Measurements from ENCODE around the gene LYPD5. TPM values are rescaled to one million over a fixed set of nuclear protein-coding genes. Genes with fewer than 3 reads are reported as not detected.
"Not testable (repeated sequence)": the region's sequence is repeated elsewhere in the genome, so short reads cannot be mapped to it uniquely, and the experiment has no call there.

Gene LYPD5
- total and polyA plus RNA-seq, 3 donors from 2014 or later, result 4.9 to 14.7 (median 12.6) TPM

GRCh38 chr19:43806848-43807247 is 4.6 kb upstream of the LYPD5 start:
- Histone ChIP-seq H3K36me3 (ENCODE audit: low read depth, missing control alignments) (no peaks in the 10 kb centered on the region), H3K9me3 (no peaks in the 10 kb centered on the region), H3K27me3 (no peaks in the 10 kb centered on the region), H3K4me1 (no peaks in the 10 kb centered on the region), H3K27ac (no peak overlapping the region), H3K4me3 (no peak overlapping the region)
- intact Hi-C loops (cut with DNase I; ENCODE audit: low total_unique reads), result no loop called here
- TF ChIP-seq POLR2A (IDR thresholded peaks at IDR 0.05) (no peak), CTCF (IDR thresholded peaks at IDR 0.05) (no peak)
- WGBS, 2 donors, result 68 to 83% methylated on average over 5 of the region's 5 CpGs
- DNase-seq, result no peak

GRCh38 chr19:43806401-43806800 is 4.2 kb upstream of the LYPD5 start:
- H3K27me3 ChIP-seq; H3K27ac ChIP-seq; H3K4me3 ChIP-seq; intact Hi-C loops (cut with DNase I; ENCODE audit: low total_unique reads); H3K9me3 ChIP-seq; H3K36me3 ChIP-seq (ENCODE audit: low read depth, missing control alignments); DNase-seq; H3K4me1 ChIP-seq: not testable (repeated sequence)
- 87 to 92% methylated on average over 7 of the region's 7 CpGs for WGBS, 2 donors

DNA sequence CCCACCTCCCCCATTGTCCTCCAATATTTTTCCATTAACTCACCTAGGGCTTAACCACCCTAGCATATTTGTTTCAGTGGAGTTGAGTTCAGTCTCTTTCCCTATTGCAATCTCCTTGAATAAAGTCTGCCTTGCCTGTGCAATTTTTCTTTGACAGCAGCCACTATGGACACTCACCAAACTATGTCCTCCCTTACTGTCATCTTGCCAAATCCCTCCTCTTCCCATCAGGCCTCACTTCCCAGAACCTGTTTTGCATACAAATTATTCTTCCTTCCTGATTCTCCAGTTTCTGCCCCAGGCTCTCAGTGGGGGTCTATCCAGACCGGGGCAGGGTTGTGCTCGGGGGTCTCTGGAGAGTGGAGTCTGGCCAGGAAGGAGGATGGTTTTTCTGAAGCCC is 2.2 kb upstream of the LYPD5 start:
- TF ChIP-seq CTCF (IDR thresholded peaks at IDR 0.05) (no peak), POLR2A (IDR thresholded peaks at IDR 0.05) (no peak)
- H3K9me3 ChIP-seq, result no peaks in the 10 kb centered on the region
- no peaks in the 10 kb centered on the region for H3K27me3 ChIP-seq
- H3K27ac ChIP-seq, result no peak overlapping the region
- no peak overlapping the region for H3K4me3 ChIP-seq
- DNase-seq, result no peak
- intact Hi-C loops (cut with DNase I; ENCODE audit: low total_unique reads), result no loop called here
- no peaks in the 10 kb centered on the region for H3K4me1 ChIP-seq
- WGBS, 2 donors, result 67 to 91% methylated on average over 2 of the region's 2 CpGs
- H3K36me3 ChIP-seq (ENCODE audit: low read depth, missing control alignments), result no peaks in the 10 kb centered on the region

DNA sequence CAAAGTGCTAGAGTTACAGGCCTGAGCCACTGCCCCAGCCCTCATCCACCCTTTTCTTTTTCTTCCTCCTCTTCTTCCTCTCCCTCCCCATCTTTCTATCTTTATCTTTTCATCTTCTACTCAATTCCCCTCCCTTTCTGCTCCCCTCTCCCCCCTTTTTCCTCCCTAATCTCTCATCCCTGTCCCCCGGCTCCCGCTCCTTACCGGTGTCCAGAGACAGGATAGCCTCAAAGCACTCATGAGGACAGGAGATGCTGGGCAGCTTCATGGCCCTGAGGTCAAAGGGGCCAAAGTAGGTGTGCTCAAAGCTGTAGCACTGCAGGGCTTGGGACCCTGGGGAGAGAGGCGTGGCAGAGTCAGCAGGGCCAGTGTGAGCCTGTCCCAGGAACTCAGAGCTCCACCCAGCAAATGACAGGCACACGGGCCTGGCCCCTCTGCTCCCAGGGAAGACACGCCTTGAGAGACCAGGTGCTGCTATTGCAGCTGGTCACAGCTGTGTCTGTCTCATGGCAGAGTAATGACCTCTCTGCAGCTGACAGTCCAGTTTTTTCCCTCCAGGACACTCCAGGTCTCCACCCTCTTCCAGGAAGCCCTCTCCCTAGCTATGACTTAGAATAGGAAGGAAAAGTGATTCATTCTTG is 2.6 kb downstream of the LYPD5 start:
- Histone ChIP-seq H3K36me3 (ENCODE audit: low read depth, missing control alignments) (no peaks in the 10 kb centered on the region), H3K27me3 (no peaks in the 10 kb centered on the region), H3K4me3 (no peak overlapping the region), H3K4me1 (peaks cover 4% of the 10 kb centered on the region), H3K27ac (no peak overlapping the region), H3K9me3 (no peaks in the 10 kb centered on the region)
- WGBS, 2 donors, result 70 to 72% methylated on average over 4 to 6 of the region's 6 CpGs
- intact Hi-C loops (cut with DNase I; ENCODE audit: low total_unique reads), result no loop called here
- TF ChIP-seq POLR2A (IDR thresholded peaks at IDR 0.05) (no peak), CTCF (IDR thresholded peaks at IDR 0.05) (no peak)
- no peak for DNase-seq

GRCh38 chr19:43798546-43799409 is 3.5 kb downstream of the LYPD5 start:
- Histone ChIP-seq H3K27me3 (no peaks in the 10 kb centered on the region), H3K27ac (no peak overlapping the region)
- 11 to 13% methylated on average over 40 to 69 of the region's 70 CpGs for WGBS, 2 donors

More at GRCh38 chr19:43798546-43799409, 3.5 kb downstream of the LYPD5 start:
- intact Hi-C loops (cut with DNase I; ENCODE audit: low total_unique reads), result no loop called here
- peak overlapping the region; percentile 2 to 55 for H3K4me3 ChIP-seq
- peaks cover 4% of the 10 kb centered on the region for H3K4me1 ChIP-seq
- no peak for DNase-seq
- TF ChIP-seq CTCF (IDR thresholded peaks at IDR 0.05) (no peak), POLR2A (IDR thresholded peaks at IDR 0.05) (no peak)
- no peaks in the 10 kb centered on the region for H3K36me3 ChIP-seq (ENCODE audit: low read depth, missing control alignments)
- H3K9me3 ChIP-seq, result no peaks in the 10 kb centered on the region

Measured in testis (tissue), 3 donors.